Measurements from ENCODE around the gene CCNA2.

CCNA2 gene

GRCh38 chr4:121800961-121801714, 22.5 kb downstream of the CCNA2 start, which contains the start of gene EXOSC9:
TSS of gene EXOSC9 (plus strand) at chr4:121801323. CDS start at chr4:121801425, 102 bp downstream.
- peak; percentile 86 for TF ChIP-seq POLR2AphosphoS5 (IDR thresholded peaks at IDR 0.05; ENCODE audit: low read depth, low read length)
- peak; percentile 91 for TF ChIP-seq POLR2A (IDR thresholded peaks at IDR 0.05; ENCODE audit: low read depth, low read length)
- no peak for TF ChIP-seq TAF1 (IDR thresholded peaks at IDR 0.05; ENCODE audit: borderline replicate concordance, low read depth, low read length)

GRCh38 chr4:121800638-121800960, 23.1 kb downstream of the CCNA2 start:
- peak; percentile 33 for FAIRE-seq
- TF ChIP-seq TAF1 (IDR thresholded peaks at IDR 0.05; ENCODE audit: borderline replicate concordance, low read depth, low read length) (no peak), POLR2AphosphoS5 (IDR thresholded peaks at IDR 0.05; ENCODE audit: low read depth, low read length) (no peak), POLR2A (IDR thresholded peaks at IDR 0.05; ENCODE audit: low read depth, low read length) (no peak)
- DNase-seq (ENCODE audit: insufficient read length), result no peak

More at GRCh38 chr4:121800961-121801714, 22.5 kb downstream of the CCNA2 start, which contains the start of gene EXOSC9:
- DNase-seq (ENCODE audit: insufficient read length), result peak; percentile 52
- peak; percentile 98 for FAIRE-seq

GRCh38 chr4:121799867-121800501, 23.7 kb downstream of the CCNA2 start:
- DNase-seq (ENCODE audit: insufficient read length), result no peak
- TF ChIP-seq POLR2A (IDR thresholded peaks at IDR 0.05; ENCODE audit: low read depth, low read length) (no peak), POLR2AphosphoS5 (IDR thresholded peaks at IDR 0.05; ENCODE audit: low read depth, low read length) (no peak), TAF1 (IDR thresholded peaks at IDR 0.05; ENCODE audit: borderline replicate concordance, low read depth, low read length) (no peak)
- FAIRE-seq, result peak; percentile 74

- DNase-seq (ENCODE audit: insufficient read length), result no peak
- FAIRE-seq, result no peak
- TF ChIP-seq TAF1 (IDR thresholded peaks at IDR 0.05; ENCODE audit: borderline replicate concordance, low read depth, low read length) (no peak), POLR2AphosphoS5 (IDR thresholded peaks at IDR 0.05; ENCODE audit: low read depth, low read length) (no peak), POLR2A (IDR thresholded peaks at IDR 0.05; ENCODE audit: low read depth, low read length) (no peak)
These were observed 24.4 kb downstream of the CCNA2 start for GRCh38 chr4:121799208-121799823.

GRCh38 chr4:121796283-121796682, 27.4 kb downstream of the CCNA2 start:
- DNase-seq (ENCODE audit: insufficient read length) (no peak), FAIRE-seq (no peak)
- no peak for TF ChIP-seq POLR2AphosphoS5 (IDR thresholded peaks at IDR 0.05; ENCODE audit: low read depth, low read length)

GRCh38 chr4:121794505-121795188, 29.0 kb downstream of the CCNA2 start:
- FAIRE-seq, result no peak
- DNase-seq (ENCODE audit: insufficient read length), result no peak
- TF ChIP-seq POLR2A (IDR thresholded peaks at IDR 0.05; ENCODE audit: low read depth, low read length) (no peak), POLR2AphosphoS5 (IDR thresholded peaks at IDR 0.05; ENCODE audit: low read depth, low read length) (no peak), TAF1 (IDR thresholded peaks at IDR 0.05; ENCODE audit: borderline replicate concordance, low read depth, low read length) (no peak)

GRCh38 chr4:121792966-121793365, 30.7 kb downstream of the CCNA2 start:
- no peak for TF ChIP-seq POLR2A (IDR thresholded peaks at IDR 0.05; ENCODE audit: low read depth, low read length)
- TF ChIP-seq TAF1 (IDR thresholded peaks at IDR 0.05; ENCODE audit: borderline replicate concordance, low read depth, low read length), result no peak
- no peak for TF ChIP-seq POLR2AphosphoS5 (IDR thresholded peaks at IDR 0.05; ENCODE audit: low read depth, low read length)
- no peak for DNase-seq (ENCODE audit: insufficient read length)
- FAIRE-seq, result no peak

- TF ChIP-seq TAF1 (IDR thresholded peaks at IDR 0.05; ENCODE audit: borderline replicate concordance, low read depth, low read length) (no peak), POLR2AphosphoS5 (IDR thresholded peaks at IDR 0.05; ENCODE audit: low read depth, low read length) (no peak), POLR2A (IDR thresholded peaks at IDR 0.05; ENCODE audit: low read depth, low read length) (no peak)
- FAIRE-seq (no peak), DNase-seq (ENCODE audit: insufficient read length) (no peak)
These were observed 32.2 kb downstream of the CCNA2 start for GRCh38 chr4:121791481-121791880.

GRCh38 chr4:121790976-121791375, 32.7 kb downstream of the CCNA2 start:
- DNase-seq (ENCODE audit: insufficient read length) (no peak), FAIRE-seq (no peak)
- no peak for TF ChIP-seq TAF1 (IDR thresholded peaks at IDR 0.05; ENCODE audit: borderline replicate concordance, low read depth, low read length)

GRCh38 chr4:121789960-121790829, 33.5 kb downstream of the CCNA2 start:
- FAIRE-seq, result no peak
- no peak for TF ChIP-seq POLR2AphosphoS5 (IDR thresholded peaks at IDR 0.05; ENCODE audit: low read depth, low read length)
- TF ChIP-seq TAF1 (IDR thresholded peaks at IDR 0.05; ENCODE audit: borderline replicate concordance, low read depth, low read length), result no peak
- TF ChIP-seq POLR2A (IDR thresholded peaks at IDR 0.05; ENCODE audit: low read depth, low read length), result no peak
- DNase-seq (ENCODE audit: insufficient read length), result no peak

GRCh38 chr4:121789455-121789854, 34.2 kb downstream of the CCNA2 start:
- no peak for TF ChIP-seq TAF1 (IDR thresholded peaks at IDR 0.05; ENCODE audit: borderline replicate concordance, low read depth, low read length)
- no peak for TF ChIP-seq POLR2AphosphoS5 (IDR thresholded peaks at IDR 0.05; ENCODE audit: low read depth, low read length)
- no peak for TF ChIP-seq POLR2A (IDR thresholded peaks at IDR 0.05; ENCODE audit: low read depth, low read length)
- FAIRE-seq, result no peak

More at GRCh38 chr4:121789455-121789854, 34.2 kb downstream of the CCNA2 start:
- no peak for DNase-seq (ENCODE audit: insufficient read length)

All from GM12892 (cell line).